ENCODE results near the gene PPEF1.
"Not testable (repeated sequence)": the region's sequence is repeated elsewhere in the genome, so short reads cannot be mapped to it uniquely, and the experiment has no call there.

The PPEF1 gene

GRCh38 chrX:18799911-18800310 is 92.5 kb downstream of the PPEF1 start:
- no peak for DNase-seq

- no peak for DNase-seq
Observed at GRCh38 chrX:18809641-18810040, 102.2 kb downstream of the PPEF1 start.

GRCh38 chrX:18810416-18810815 is 103.0 kb downstream of the PPEF1 start:
- no peak for DNase-seq

- no peak for DNase-seq
Observed at GRCh38 chrX:18825375-18825774, 117.9 kb downstream of the PPEF1 start.

GRCh38 chrX:18828832-18829404 is 121.5 kb downstream of the PPEF1 start:
- DNase-seq = no peak

- DNase-seq = no peak
Observed at GRCh38 chrX:18833071-18833731, 125.8 kb downstream of the PPEF1 start.

GRCh38 chrX:18847901-18848300 is 140.5 kb downstream of the PPEF1 start:
- DNase-seq = not testable (repeated sequence)

- no peak for DNase-seq
Observed at GRCh38 chrX:18855919-18856644, 148.6 kb downstream of the PPEF1 start.

GRCh38 chrX:18856645-18856997 is 149.2 kb downstream of the PPEF1 start:
- no peak for DNase-seq

- no peak for DNase-seq
Observed at GRCh38 chrX:18861511-18861910, 154.1 kb downstream of the PPEF1 start.

- DNase-seq = no peak
Observed at GRCh38 chrX:18864390-18864920, 157.0 kb downstream of the PPEF1 start.

- no peak for DNase-seq
Observed at GRCh38 chrX:18871161-18871890, 163.9 kb downstream of the PPEF1 start.

GRCh38 chrX:18871970-18872369 is 164.5 kb downstream of the PPEF1 start:
- no peak for DNase-seq

- no peak for DNase-seq
Observed at GRCh38 chrX:18872621-18873020, 165.2 kb downstream of the PPEF1 start.

GRCh38 chrX:18873189-18873791 is 165.8 kb downstream of the PPEF1 start:
- DNase-seq = no peak

- no peak for DNase-seq
Observed at GRCh38 chrX:18873836-18874235, 166.4 kb downstream of the PPEF1 start.

- no peak for DNase-seq
Observed at GRCh38 chrX:18874560-18875255, 167.3 kb downstream of the PPEF1 start.

- DNase-seq = peak; percentile 13
Observed at GRCh38 chrX:18875256-18875878, 167.9 kb downstream of the PPEF1 start.

GRCh38 chrX:18877469-18877868 is 170.0 kb downstream of the PPEF1 start:
- DNase-seq = no peak

Measured in NCI-H524 treated with DMSO at 0.1 percent for 48 hours (cell line).